H1 (cell line): ENCODE measurements around the gene KEL. TPM values are rescaled to one million over a fixed set of nuclear protein-coding genes. Genes with fewer than 3 reads are reported as not detected.

Experiments
- CTCF ChIA-PET: fragments of 300-600 bp; sonication (Branson Sonifier 250); formaldehyde crosslinking; loops from one replicate; lab custom pipeline; 2021; ENCODE audit not compliant: partially characterized antibody; lab: Charles Lee
- POLR2A ChIA-PET: fragments of 300-600 bp; sonication (Branson Sonifier 250); formaldehyde crosslinking; loops from one replicate; lab custom pipeline; 2021; ENCODE audit warnings: inconsistent platforms; ENCODE audit not compliant: partially characterized antibody; lab: Charles Lee
- DNase-seq, 2 experiments: peaks; one replicate each; pipeline versions ENCODE4 v3.0.0 to v3.0.0-alpha.2; 2010 to 2022; ENCODE audit warnings: low spot score in 2 of 2, low read depth in 1 of 2, mixed read lengths in 1 of 2
- FAIRE-seq: peaks from 2 replicates; lab custom pipeline; 2011; peaks lifted over from hg19 to GRCh38; lab: Jason Lieb, UNC
- H2AFZ ChIP-seq: 2 replicates; pipeline ENCODE4 v1.8.1; 2012; ENCODE audit warnings: low read length, inconsistent platforms
- H2AK5ac ChIP-seq: 2 replicates; pipeline ENCODE4 v1.6.1; 2013; ENCODE audit warnings: low read depth, low read length
- H2BK120ac ChIP-seq: replicated peaks from 2 replicates; pipeline ENCODE3; 2013; ENCODE audit warnings: low read depth, low read length, inconsistent platforms
- H2BK12ac ChIP-seq: 2 replicates; pipeline ENCODE4 v1.6.1; 2013; ENCODE audit warnings: low read depth, low read length
- H2BK15ac ChIP-seq: 2 replicates; pipeline ENCODE4 v1.6.1; 2013; ENCODE audit warnings: low read length
- H2BK20ac ChIP-seq: 2 replicates; pipeline ENCODE4 v1.6.1; 2013; ENCODE audit warnings: low read length
- H2BK5ac ChIP-seq: 2 replicates; pipeline ENCODE4 v1.6.1; 2013; ENCODE audit warnings: low read depth, low read length
- H3K14ac ChIP-seq: 2 replicates; pipeline ENCODE4 v1.6.1; 2013; ENCODE audit warnings: inconsistent platforms; ENCODE audit not compliant: insufficient read length
- H3K18ac ChIP-seq: 2 replicates; pipeline ENCODE4 v1.6.1; 2013; ENCODE audit warnings: low read length; ENCODE audit errors: extremely low read depth
- H3K23ac ChIP-seq: 2 replicates; pipeline ENCODE4 v1.6.1; 2013; ENCODE audit warnings: inconsistent platforms; ENCODE audit not compliant: insufficient read length
- H3K23me2 ChIP-seq: 2 replicates; pipeline ENCODE4 v1.6.1; 2013; ENCODE audit warnings: low read depth, low read length
- H3K27ac ChIP-seq: 2 replicates; pipeline ENCODE4 v1.6.1; 2011; ENCODE audit warnings: low read depth, low read length, inconsistent platforms
- H3K27me3 ChIP-seq, 4 experiments: replicated peaks in 1 of 4; 1 replicate in 1 of 4; 2 replicates in 3 of 4; pipeline versions ENCODE4 v1.6.1 to v1.8.1; 2011 to 2013; ENCODE audit warnings: low read length in 3 of 4, mild to moderate bottlenecking in 3 of 4, inconsistent platforms in 2 of 4, mixed read lengths in 2 of 4, moderate library complexity in 1 of 4; ENCODE audit not compliant: control insufficient read depth in 3 of 4, insufficient read depth in 3 of 4; ENCODE audit errors: extremely low read depth in 1 of 4
- H3K36me3 ChIP-seq, 4 experiments: 2 replicates each; pipeline versions ENCODE4 v1.6.1 to v1.8.1; 2011 to 2013; ENCODE audit warnings: mild to moderate bottlenecking in 4 of 4, low read length in 3 of 4, moderate library complexity in 2 of 4, control low read depth in 1 of 4, inconsistent platforms in 1 of 4; ENCODE audit not compliant: insufficient read depth in 4 of 4, control insufficient read depth in 2 of 4
- H3K4ac ChIP-seq: replicated peaks from 2 replicates; pipeline ENCODE3; 2013; ENCODE audit warnings: low read length, low read depth, mixed read lengths, inconsistent platforms; ENCODE audit not compliant: insufficient read length
- H3K4me1 ChIP-seq, 4 experiments: replicated peaks in 1 of 4; 1 replicate in 1 of 4; 2 replicates in 3 of 4; pipeline versions ENCODE4 v1.6.1 to v1.8.1; 2011 to 2013; ENCODE audit warnings: low read length in 3 of 4, inconsistent platforms in 2 of 4, mixed read lengths in 1 of 4; ENCODE audit not compliant: insufficient read depth in 4 of 4, control insufficient read depth in 3 of 4
- H3K4me2 ChIP-seq, 2 experiments: 2 replicates each; pipeline versions ENCODE4 v1.6.1 to v1.8.1; 2011 to 2013; ENCODE audit warnings: low read depth in 2 of 2, low read length in 2 of 2, control low read depth in 1 of 2, inconsistent platforms in 1 of 2, mild to moderate bottlenecking in 1 of 2; ENCODE audit not compliant: insufficient read depth in 1 of 2
- H3K4me3 ChIP-seq, 4 experiments: fragments of 200-600, 300-600 bp in 1 of 4; sonication (generic), shearing (Covaris generic), sonication (Bioruptor Twin) in 1 of 4; 2 replicates each; pipeline versions ENCODE4 v1.5.1 to v1.8.1; 2011 to 2016; ENCODE audit warnings: low read length in 4 of 4, low read depth in 3 of 4, control low read depth in 2 of 4, inconsistent platforms in 2 of 4, mild to moderate bottlenecking in 2 of 4, mixed read lengths in 1 of 4, moderate library complexity in 1 of 4; ENCODE audit not compliant: insufficient read depth in 2 of 4; ENCODE audit errors: extremely low read depth in 1 of 4
- H3K56ac ChIP-seq: replicated peaks from 2 replicates; pipeline ENCODE3; 2013; ENCODE audit warnings: low read depth, mild to moderate bottlenecking, mixed read lengths, low read length, inconsistent platforms; ENCODE audit not compliant: insufficient read length
- H3K79me1 ChIP-seq: 2 replicates; pipeline ENCODE4 v1.6.1; 2013; ENCODE audit warnings: low read depth, low read length, control low read depth
- H3K79me2 ChIP-seq, 2 experiments: 2 replicates each; pipeline versions ENCODE4 v1.6.1 to v1.8.1; 2012 to 2013; ENCODE audit warnings: low read length in 2 of 2, mild to moderate bottlenecking in 2 of 2, inconsistent platforms in 1 of 2; ENCODE audit not compliant: insufficient read depth in 2 of 2, control insufficient read depth in 1 of 2
- H3K9ac ChIP-seq, 4 experiments: replicated peaks in 1 of 4; 1 replicate in 1 of 4; 2 replicates in 3 of 4; pipeline versions ENCODE4 v1.6.1 to v1.8.1; 2011 to 2013; ENCODE audit warnings: low read depth in 3 of 4, low read length in 3 of 4, control low read depth in 2 of 4, mild to moderate bottlenecking in 2 of 4, moderate library complexity in 2 of 4, inconsistent platforms in 1 of 4; ENCODE audit errors: extremely low read depth in 1 of 4
- H3K9me3 ChIP-seq, 2 experiments: 2 replicates each; pipeline versions ENCODE4 v1.6.1 to v1.8.1; 2012 to 2013; ENCODE audit warnings: mild to moderate bottlenecking in 2 of 2, moderate library complexity in 2 of 2, control low read depth in 1 of 2, inconsistent platforms in 1 of 2, low read depth in 1 of 2, low read length in 1 of 2, mixed read lengths in 1 of 2; ENCODE audit not compliant: insufficient read depth in 2 of 2
- H4K20me1 ChIP-seq, 2 experiments: replicated peaks in 1 of 2; 2 replicates each; pipeline versions ENCODE3 to v1.8.1; 2011 to 2013; ENCODE audit warnings: inconsistent platforms in 2 of 2, low read length in 2 of 2, mild to moderate bottlenecking in 1 of 2; ENCODE audit not compliant: insufficient read depth in 2 of 2, control insufficient read depth in 1 of 2
- H4K5ac ChIP-seq: 2 replicates; pipeline ENCODE4 v1.6.1; 2013; ENCODE audit warnings: low read length, low read depth, mixed read lengths, inconsistent platforms; ENCODE audit not compliant: insufficient read length
- H4K8ac ChIP-seq: 2 replicates; pipeline ENCODE4 v1.8.0; 2013; ENCODE audit warnings: mild to moderate bottlenecking, moderate library complexity, low read length, inconsistent platforms; ENCODE audit not compliant: insufficient read depth; ENCODE audit errors: extremely low read depth
- H4K91ac ChIP-seq: replicated peaks from 2 replicates; pipeline ENCODE3; 2013; ENCODE audit warnings: low read length, mixed read lengths, inconsistent platforms; ENCODE audit not compliant: insufficient read length
- ATF3 ChIP-seq: IDR thresholded peaks from 2 replicates; pipeline ENCODE4 v1.6.1; 2011; ENCODE audit warnings: low read depth, mild to moderate bottlenecking, low read length; ENCODE audit not compliant: insufficient read depth
- BACH1 ChIP-seq: IDR thresholded peaks from 2 replicates; pipeline ENCODE4 v1.6.1; 2012; ENCODE audit warnings: low read length, improper control_type of control experiment
- CBX5 ChIP-seq: fragments of 300-800, 300-1000 bp; sonication (generic); IDR thresholded peaks from 2 replicates; pipeline ENCODE4 v1.7.1; 2016; ENCODE audit warnings: antibody characterized with exemption, low read length, low read depth
- CBX8 ChIP-seq: fragments of 300-800, 300-1000 bp; sonication (generic); IDR thresholded peaks from 2 replicates; pipeline ENCODE4 v1.7.1; 2016; ENCODE audit warnings: low read depth, low read length, borderline replicate concordance
- CREB1 ChIP-seq: IDR thresholded peaks from 2 replicates; pipeline ENCODE4 v1.6.1; 2012; ENCODE audit warnings: inconsistent platforms
- E2F6 ChIP-seq: IDR thresholded peaks from 2 replicates; pipeline ENCODE4 v1.6.1; 2012; ENCODE audit warnings: inconsistent platforms
- GABPA ChIP-seq: IDR thresholded peaks from 2 replicates; pipeline ENCODE4 v1.6.1; 2011; ENCODE audit warnings: mild to moderate bottlenecking, low read length, moderate library complexity, borderline replicate concordance; ENCODE audit not compliant: insufficient read depth
- HDAC6 ChIP-seq: IDR thresholded peaks from one replicate; pipeline ENCODE4 v1.7.1; 2012; ENCODE audit warnings: low read depth, mild to moderate bottlenecking, inconsistent platforms, low read length, moderate library complexity
- POU5F1 ChIP-seq: IDR thresholded peaks from 2 replicates; pipeline ENCODE4 v1.6.1; 2011; ENCODE audit warnings: low read depth, mild to moderate bottlenecking, low read length, moderate library complexity
- ZNF274 ChIP-seq: IDR thresholded peaks from 2 replicates; pipeline ENCODE4 v1.7.0; 2012; ENCODE audit warnings: low read length, borderline replicate concordance; ENCODE audit errors: extremely low read depth
- WGBS, 2 experiments: shearing (Covaris generic) in 1 of 2; methylation state at CpG; one replicate each; pipeline versions ENCODE4 v1.1.6 to v1.1.7; 2013 to 2015; ENCODE audit warnings: low lambda C conversion rate in 2 of 2, mixed read lengths in 2 of 2, inconsistent platforms in 1 of 2, low coverage in 1 of 2, missing lambda C conversion rate in 1 of 2; ENCODE audit not compliant: insufficient replicate concordance in 2 of 2, insufficient coverage in 1 of 2, insufficient read length in 1 of 2; ENCODE audit errors: extremely low coverage in 1 of 2, missing lambda C conversion rate in 1 of 2; 5-methylcytosine and 5-hydroxymethylcytosine counted together
- polyA plus RNA-seq, 7 experiments: library from polyadenylated mRNA; depleted of rRNA in 3 of 7; stranded (reverse) in 5 of 7; unstranded in 2 of 7; fragments of >200 nt in 5 of 7; fragments of 200-250 nt in 2 of 7; gene quantifications; 1 replicate in 5 of 7; 2 replicates in 1 of 7; 4 replicates in 1 of 7; pipeline versions ENCODE4 v1.2.1 to v1.2.3, GENCODE V29; 2011 to 2013; ENCODE audit warnings: missing spikeins in 2 of 7, mixed read lengths in 2 of 7
- total RNA-seq: library from RNA; stranded (reverse); fragmentation: NEBNext Ultra II Directional; extraction: Animal tissue kit (Norgen Biotek cat#: 25700); gene quantifications from 2 replicates; pipeline ENCODE4 v1.2.1, GENCODE V29; 2021

The KEL gene
- total and polyA plus RNA-seq, 2 of the 8 experiments (the other 6 are each of a cell fraction or from before 2014, with no cell fraction given), result 1.8 to 1.9 TPM

GRCh38 chr7:142894985-142895593, 67.1 kb downstream of the KEL start:
- WGBS, 2 experiments, result 81% methylated on average over 6 of the region's 6 CpGs; no CpG with 5 or more reads in 1 of the 2 experiments
- Histone ChIP-seq H4K8ac (no peak overlapping the region), H3K9me3 (no peaks in the 10 kb centered on the region), H3K36me3 (no peaks in the 10 kb centered on the region), H4K5ac (no peak overlapping the region), H3K4me1 (peaks cover 0 to 3% (median 0%) of the 10 kb centered on the region in 4 experiments; a peak in 1 of 7 replicates), H2BK15ac (no peak overlapping the region), H3K23ac (no peak overlapping the region), H3K9ac (no peak overlapping the region), H3K27ac (no peak overlapping the region), H3K79me1 (no peaks in the 10 kb centered on the region), H2AK5ac (no peak overlapping the region), H3K18ac (no peak overlapping the region), H3K56ac (no peak overlapping the region), H3K4me3 (no peak overlapping the region), H3K23me2 (peaks cover 6% of the 10 kb centered on the region; the same call in 1 of the 2 replicates), H4K20me1 (peaks cover 0 to 7% of the 10 kb centered on the region in 2 experiments), H3K4ac (no peak overlapping the region), H3K14ac (no peak overlapping the region), H3K4me2 (no peak overlapping the region), H2BK5ac (no peak overlapping the region), H2BK20ac (no peak overlapping the region), H2AFZ (no peak overlapping the region), H2BK120ac (no peak overlapping the region), H3K79me2 (no peaks in the 10 kb centered on the region), H4K91ac (no peak overlapping the region), H3K27me3 (no peaks in the 10 kb centered on the region; a peak in 1 of 7 replicates), H2BK12ac (no peak overlapping the region)
- FAIRE-seq (no peak), DNase-seq (no peak)
- ChIA-PET CTCF (interaction anchor here (0.7 to 8.2 kb wide), 11 partner anchors 14 to 114 kb away, joined by 3 to 69 read pairs (median 6); partner anchors contain the start of gene LLCFC1), POLR2A (no interaction called here)
- TF ChIP-seq BACH1, result no peak
- TF ChIP-seq E2F6, result no peak
- TF ChIP-seq CBX8, result no peak
- no peak for TF ChIP-seq CREB1
- TF ChIP-seq POU5F1, result no peak
- TF ChIP-seq ATF3, result no peak
- no peak for TF ChIP-seq CBX5
- no peak for TF ChIP-seq GABPA
- no peak for TF ChIP-seq ZNF274
- TF ChIP-seq HDAC6, result no peak
